DMS153 (cell line): Measurements from ENCODE around the gene ARMCX6.
"Not testable (repeated sequence)": the region's sequence is repeated elsewhere in the genome, so short reads cannot be mapped to it uniquely, and the experiment has no call there.

ENCODE experiments used
- DNase-seq: peaks from one replicate; lab custom pipeline; 2025; lab: John Stamatoyannopoulos, UW

Gene ARMCX6

DNA sequence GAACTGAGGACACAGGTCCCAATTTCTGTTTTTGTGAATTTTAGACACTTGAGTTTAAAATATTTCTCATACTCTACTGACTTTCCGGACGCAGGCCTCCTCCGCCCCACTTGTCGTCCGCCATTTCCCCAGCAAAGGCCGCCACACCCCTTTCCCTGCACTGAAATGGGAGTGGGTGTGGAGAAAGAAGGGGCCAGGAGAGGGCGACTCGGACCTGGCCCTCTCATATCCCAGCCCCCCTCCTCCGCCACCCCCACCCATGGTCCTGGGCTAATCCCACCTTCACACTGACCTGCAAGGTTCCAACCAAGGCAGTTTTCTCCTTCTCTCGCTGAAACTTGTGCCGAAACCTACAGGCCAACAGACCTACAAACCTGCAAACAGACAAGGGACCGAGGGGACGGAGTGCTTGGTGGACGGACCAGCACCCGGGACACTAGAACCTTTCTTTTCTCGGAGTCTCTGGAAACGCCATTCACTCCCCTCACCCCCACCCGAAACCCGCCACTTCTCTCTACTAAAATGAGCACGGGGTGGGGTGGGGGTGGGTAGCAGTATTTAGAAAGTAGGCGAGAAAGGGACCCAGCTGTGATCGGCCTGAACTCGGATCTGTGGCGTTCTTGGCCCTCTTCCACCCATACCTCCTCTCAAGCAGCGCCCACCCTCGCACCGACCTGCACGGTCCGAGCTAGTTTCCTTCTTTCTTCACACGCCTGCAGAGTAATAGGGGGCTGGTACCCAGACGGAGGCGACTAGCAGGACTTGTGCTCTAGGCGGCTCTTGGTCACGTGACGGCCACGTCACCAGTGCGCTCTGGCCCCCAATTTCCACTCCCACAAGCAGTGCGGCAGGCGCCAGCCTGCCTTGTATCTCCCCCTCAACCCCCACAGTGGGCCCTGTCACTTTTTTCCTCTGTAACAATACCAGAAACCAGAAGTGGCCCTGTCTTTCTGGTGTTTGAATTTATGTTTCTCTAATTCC is at the start of gene ARMCX6:
TSS of gene ARMCX6 (minus strand) at position 790 of the 981 bp plus-strand sequence. CDS start 1,380 bp downstream, outside the sequence.
- peak; percentile 2 for DNase-seq

DNA sequence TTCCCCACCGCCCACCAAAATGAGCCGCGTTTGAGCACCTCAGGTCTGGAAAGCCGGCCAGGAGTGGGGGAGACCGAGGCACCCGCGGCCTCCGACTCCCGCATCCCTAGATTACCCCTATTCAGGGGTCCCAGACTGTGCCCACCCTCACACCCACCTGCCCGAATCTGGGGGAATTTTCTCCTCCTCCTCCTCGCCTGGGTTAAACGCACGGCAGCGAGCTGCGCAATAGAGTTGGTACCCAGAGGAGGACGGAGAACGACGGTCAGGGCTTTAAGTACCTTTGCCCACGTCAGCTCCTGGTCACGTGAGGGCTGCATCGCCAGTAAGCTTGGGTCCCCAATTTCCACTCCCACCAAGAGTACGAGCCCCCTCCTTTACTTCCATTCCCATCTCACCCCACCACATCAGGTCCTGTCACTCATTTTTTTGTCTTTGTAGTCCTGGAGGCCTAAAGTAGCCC is 41.8 kb upstream of the ARMCX6 start, which contains the start of gene ARMCX2:
TSS of gene ARMCX2 (minus strand) at position 250 of the 463 bp plus-strand sequence. CDS start 2,262 bp downstream, outside the sequence.
- peak; percentile 7 for DNase-seq

DNA sequence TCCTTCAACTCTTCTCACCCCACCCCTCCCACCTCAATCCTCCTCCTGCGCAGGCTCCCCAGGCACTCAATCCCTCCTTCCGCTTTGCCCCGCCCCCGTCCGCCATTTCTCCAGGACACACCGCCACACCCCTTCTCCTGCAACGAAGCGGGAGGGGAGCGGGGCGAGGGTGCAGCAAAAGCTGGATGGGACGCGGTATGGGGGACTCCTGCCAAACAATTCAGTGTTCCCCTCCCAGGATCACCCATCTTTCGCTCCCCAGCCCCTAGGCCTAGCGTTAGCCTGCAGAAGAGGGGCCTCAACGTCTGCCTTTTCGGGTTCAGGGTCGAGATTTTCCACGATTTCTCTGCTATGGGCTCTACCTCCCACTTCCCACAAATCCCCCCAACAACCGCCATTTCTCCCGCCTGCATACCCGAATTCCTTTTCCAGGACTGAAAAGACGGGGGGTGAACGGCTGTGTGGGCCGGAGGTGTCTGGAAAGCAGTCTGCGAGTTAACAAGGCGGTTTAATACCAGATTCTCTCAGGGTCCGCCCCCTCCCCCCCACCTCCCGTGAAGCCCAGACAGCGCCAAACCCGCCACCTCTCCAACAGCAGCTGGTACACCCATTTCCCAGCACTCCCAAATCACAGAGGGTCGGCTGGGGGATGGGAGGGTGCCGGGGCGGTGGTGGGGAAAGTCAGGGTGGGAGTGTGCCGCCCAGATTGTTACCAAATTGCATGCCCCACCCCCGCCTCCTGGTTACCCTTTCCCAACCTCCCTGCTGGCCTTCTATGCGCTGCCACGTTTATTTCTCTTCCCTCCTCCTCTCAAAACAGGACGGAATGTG is 41.1 kb upstream of the ARMCX6 start:
- peak; percentile 4 for DNase-seq

GRCh38 chrX:101657495-101657894 is 39.7 kb upstream of the ARMCX6 start:
- no peak for DNase-seq

GRCh38 chrX:101656817-101657216 is 39.0 kb upstream of the ARMCX6 start:
- DNase-seq, result no peak

DNA sequence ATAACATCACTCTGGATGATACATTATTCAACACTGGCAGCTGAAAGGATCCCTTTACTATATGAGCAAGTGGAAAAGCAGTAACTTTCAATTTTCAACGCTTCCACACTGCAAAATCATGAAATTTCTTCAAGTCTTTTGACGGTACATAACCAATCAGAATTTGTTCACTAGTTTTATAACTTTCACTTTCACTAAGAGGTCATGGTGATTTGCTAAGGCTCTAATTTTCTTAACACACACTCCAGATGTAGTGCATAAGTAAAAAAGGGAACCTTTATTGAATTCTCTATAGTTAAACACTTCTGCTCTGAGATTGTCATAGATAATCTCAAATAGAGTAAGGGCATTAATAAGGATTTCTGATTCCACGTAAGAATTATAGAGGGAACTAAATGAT is 37.7 kb upstream of the ARMCX6 start:
- no peak for DNase-seq

DNA sequence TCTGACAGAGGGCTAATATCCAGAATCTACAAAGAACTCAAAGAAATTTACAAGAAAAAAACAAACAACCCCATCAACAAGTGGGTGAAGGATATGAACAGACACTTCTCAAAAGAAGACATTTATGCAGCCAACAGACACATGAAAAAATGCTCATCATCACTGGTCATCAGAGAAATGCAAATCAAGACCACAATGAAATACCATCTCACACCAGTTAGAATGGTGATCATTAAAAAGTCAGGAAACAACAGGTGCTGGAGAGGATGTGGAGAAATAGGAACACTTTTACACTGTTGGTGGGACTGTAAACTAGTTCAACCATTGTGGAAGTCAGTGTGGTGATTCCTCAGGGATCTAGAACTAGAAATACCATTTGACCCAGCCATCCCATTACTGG is 29.9 kb upstream of the ARMCX6 start:
- not testable (repeated sequence) for DNase-seq

GRCh38 chrX:101642093-101642492 is 24.3 kb upstream of the ARMCX6 start:
- no peak for DNase-seq

DNA sequence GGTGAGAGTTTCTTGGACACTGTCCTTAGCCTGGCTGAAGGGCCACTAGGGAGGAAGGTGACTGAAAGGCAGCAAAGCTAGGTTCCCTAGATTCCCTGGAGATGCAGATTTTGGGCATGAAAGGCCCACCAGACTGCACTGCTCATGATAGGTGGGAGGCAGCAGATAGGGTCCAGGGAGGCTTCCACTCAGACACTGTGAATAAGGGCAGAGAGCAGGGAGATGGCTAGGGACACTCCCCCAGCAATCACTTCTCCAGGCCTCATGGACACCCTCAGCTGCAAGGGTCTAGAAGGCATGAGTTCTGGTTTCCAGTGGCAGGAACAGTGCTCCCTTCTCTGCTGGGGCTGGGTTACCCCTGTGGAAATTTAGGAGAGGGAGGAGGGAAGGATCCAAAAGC is 21.8 kb upstream of the ARMCX6 start:
- no peak for DNase-seq

DNA sequence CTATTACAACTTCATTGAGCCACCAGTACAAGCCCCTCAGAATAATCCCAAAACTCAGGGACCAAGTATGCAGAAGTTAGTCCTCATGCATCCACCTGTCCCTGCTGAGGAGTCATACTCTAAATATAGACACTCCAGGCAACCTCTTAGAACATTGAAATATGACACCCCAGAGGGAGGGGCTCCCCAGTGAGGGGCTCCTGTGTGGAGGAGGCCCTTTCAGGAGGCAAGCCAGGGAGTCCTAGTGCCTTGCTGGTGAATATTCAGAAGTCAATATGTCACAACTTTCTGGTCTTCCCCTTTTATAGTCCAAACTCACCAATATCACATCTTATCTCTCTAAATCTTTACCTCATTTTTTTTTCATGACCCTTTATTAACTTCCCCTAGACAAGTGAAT is 1.6 kb upstream of the ARMCX6 start:
- peak; percentile 10 for DNase-seq

DNA sequence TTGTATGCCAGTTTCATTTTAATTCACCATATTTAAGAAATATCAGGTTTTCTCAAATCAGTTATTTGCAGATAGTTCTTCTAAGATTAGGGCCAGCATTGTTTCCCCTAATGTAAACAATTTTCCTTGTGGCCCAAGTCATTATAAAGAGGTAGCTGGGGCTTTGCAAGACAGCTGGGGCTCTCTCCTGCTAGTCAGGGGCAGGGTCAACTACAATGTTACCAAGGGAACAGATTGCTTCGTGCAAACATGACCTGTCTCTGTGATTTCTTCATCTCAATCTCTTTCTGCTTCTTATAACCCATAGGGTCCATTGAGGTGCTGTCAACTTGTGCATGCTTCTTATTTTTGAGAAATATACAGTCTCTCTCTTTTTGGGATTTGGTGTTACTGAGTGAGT is 12.1 kb downstream of the ARMCX6 start:
- no peak for DNase-seq

GRCh38 chrX:101605146-101605545 is 12.7 kb downstream of the ARMCX6 start:
- DNase-seq, result no peak

DNA sequence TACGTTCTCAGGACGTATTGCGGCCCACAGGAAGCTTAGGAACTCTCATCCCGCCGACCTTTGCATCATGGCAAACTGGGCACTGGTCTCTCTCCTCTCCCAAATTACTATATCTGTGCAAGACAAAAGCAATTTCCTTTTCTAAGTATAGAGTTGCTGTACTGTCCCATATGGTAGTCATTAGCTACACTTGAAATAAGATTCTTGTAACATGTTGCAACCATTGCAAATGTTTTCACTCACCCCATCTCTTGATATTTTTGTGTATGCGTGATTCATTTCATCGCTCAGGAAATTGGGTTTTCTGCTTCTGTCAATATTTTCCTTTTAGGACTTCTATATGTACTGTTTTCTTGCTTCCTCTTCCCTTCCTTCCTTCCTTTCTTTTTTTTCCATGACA is 15.7 kb downstream of the ARMCX6 start:
- no peak for DNase-seq

DNA sequence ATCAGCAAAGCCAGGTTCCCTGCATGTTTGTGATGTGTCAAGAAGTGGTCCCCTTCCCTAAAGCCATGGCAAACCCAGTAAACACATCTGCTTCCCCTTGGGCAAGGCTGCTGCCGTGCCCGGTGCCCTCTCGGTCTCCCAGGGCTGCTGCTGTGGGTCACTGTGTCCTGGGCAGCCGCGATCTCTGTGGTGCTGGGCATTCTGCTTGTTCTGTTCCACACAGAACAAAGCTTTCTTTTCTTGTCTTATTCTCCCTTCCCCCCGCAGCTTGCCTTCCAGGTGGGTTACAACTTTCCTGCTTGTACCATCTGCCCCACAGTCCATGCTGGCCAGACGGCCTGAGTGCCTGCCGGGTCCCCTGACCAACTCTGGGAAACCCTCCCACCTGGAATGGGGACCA is 18.2 kb downstream of the ARMCX6 start:
- not testable (repeated sequence) for DNase-seq

- peak; percentile 0 for DNase-seq
Observed at GRCh38 chrX:101595739-101596419, 21.9 kb downstream of the ARMCX6 start.
